Fibroblast of the aortic adventitia (primary cell): ENCODE data around the gene TMEM220. TPM values are rescaled to one million over a fixed set of nuclear protein-coding genes. Genes with fewer than 3 reads are reported as not detected.
A peak's percentile ranks its signal among the peaks of the same experiment; 100 is the strongest.

Experiments used
- DNase-seq: peaks from one replicate; pipeline ENCODE4 v3.0.0-alpha.2; 2010; ENCODE audit warnings: low read depth
- H3K4me3 ChIP-seq: 2 replicates; pipeline ENCODE4 v1.5.1; 2011; ENCODE audit warnings: low read depth, mild to moderate bottlenecking, control low read depth, low read length, moderate library complexity
- total RNA-seq: library from RNA; depleted of rRNA; stranded (reverse); fragments of >200 nt; gene quantifications from 2 replicates; pipeline ENCODE4 v1.2.3, GENCODE V29; 2012; ENCODE audit warnings: low replicate concordance
- TF ChIP-seq, protein P1 (sequence below): IDR thresholded peaks from 2 replicates; pipeline ENCODE4 v1.5.1; 2011; ENCODE audit warnings: mild to moderate bottlenecking, low read length, control low read depth, inconsistent platforms; ENCODE audit not compliant: insufficient read depth

Gene TMEM220
- total RNA-seq, 1 donor = 6.2 TPM

- TF ChIP-seq, protein P1, sequence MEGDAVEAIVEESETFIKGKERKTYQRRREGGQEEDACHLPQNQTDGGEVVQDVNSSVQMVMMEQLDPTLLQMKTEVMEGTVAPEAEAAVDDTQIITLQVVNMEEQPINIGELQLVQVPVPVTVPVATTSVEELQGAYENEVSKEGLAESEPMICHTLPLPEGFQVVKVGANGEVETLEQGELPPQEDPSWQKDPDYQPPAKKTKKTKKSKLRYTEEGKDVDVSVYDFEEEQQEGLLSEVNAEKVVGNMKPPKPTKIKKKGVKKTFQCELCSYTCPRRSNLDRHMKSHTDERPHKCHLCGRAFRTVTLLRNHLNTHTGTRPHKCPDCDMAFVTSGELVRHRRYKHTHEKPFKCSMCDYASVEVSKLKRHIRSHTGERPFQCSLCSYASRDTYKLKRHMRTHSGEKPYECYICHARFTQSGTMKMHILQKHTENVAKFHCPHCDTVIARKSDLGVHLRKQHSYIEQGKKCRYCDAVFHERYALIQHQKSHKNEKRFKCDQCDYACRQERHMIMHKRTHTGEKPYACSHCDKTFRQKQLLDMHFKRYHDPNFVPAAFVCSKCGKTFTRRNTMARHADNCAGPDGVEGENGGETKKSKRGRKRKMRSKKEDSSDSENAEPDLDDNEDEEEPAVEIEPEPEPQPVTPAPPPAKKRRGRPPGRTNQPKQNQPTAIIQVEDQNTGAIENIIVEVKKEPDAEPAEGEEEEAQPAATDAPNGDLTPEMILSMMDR = no peak
- no peak for DNase-seq
- no peak overlapping the region for H3K4me3 ChIP-seq
These were observed 18.8 kb upstream of the TMEM220 start for GRCh38 chr17:10748531-10749181.

DNA sequence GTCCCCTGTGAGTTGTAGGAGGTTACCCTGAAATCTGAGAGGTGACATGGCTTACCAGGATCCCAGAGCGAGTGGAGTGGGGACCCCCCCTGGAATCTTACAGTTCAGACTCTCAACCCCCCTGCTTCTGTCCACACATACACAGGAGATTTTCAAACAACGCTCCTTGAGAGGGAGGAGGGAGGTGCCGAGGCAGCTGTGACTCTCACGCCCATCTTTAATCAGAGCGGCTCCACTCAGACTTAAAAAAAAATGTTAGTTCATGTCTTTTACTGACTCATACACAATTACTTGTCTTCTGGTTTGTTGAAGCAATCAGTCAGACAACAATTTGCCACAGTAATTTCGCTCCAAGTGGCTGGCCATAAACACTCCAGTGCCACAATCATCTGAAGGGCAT lies 15.4 kb upstream of the TMEM220 start:
- TF ChIP-seq, protein P1 = no peak
- no peak overlapping the region for H3K4me3 ChIP-seq
- DNase-seq = no peak

GRCh38 chr17:10744501-10745000 lies 14.7 kb upstream of the TMEM220 start:
- DNase-seq = no peak
- TF ChIP-seq, protein P1 = no peak
- H3K4me3 ChIP-seq = no peak overlapping the region

DNA sequence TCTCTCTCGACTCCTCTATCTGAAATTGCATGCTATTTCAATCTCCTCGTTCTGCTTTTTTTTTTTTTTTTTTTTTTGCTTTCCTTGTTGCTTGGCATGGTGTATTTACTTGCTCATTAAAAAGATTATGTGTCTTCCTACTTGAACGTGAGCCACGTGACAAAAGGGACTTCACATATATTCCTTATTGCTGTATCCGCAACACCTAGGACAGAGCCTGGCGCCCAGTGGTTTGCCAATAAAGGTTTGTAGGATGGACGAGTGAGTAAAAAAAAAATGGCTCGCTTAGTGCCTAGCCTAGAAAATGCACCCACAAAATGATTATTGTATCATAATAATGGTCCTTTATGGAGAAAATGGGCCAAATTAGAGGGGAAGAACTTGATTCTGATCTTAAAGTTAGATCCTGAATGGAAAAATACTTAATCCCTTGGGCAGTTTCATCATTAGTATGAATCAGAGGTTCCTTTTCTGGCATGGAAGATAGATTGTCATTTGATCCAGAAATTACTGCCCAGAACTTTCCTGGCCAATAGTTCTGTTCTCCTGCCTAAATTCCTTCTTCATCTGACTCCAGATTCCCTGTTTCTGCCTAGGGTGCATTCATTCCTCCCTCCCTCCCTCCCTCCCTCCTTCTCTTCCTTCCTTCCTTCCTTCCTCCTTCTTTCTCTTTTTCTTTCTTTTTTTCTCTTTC lies 13.6 kb upstream of the TMEM220 start:
- DNase-seq = peak; percentile 88
- H3K4me3 ChIP-seq = no peak overlapping the region
- TF ChIP-seq, protein P1 = no peak

GRCh38 chr17:10742431-10742830 lies 12.6 kb upstream of the TMEM220 start:
- TF ChIP-seq, protein P1 = no peak
- H3K4me3 ChIP-seq = no peak overlapping the region
- no peak for DNase-seq

DNA sequence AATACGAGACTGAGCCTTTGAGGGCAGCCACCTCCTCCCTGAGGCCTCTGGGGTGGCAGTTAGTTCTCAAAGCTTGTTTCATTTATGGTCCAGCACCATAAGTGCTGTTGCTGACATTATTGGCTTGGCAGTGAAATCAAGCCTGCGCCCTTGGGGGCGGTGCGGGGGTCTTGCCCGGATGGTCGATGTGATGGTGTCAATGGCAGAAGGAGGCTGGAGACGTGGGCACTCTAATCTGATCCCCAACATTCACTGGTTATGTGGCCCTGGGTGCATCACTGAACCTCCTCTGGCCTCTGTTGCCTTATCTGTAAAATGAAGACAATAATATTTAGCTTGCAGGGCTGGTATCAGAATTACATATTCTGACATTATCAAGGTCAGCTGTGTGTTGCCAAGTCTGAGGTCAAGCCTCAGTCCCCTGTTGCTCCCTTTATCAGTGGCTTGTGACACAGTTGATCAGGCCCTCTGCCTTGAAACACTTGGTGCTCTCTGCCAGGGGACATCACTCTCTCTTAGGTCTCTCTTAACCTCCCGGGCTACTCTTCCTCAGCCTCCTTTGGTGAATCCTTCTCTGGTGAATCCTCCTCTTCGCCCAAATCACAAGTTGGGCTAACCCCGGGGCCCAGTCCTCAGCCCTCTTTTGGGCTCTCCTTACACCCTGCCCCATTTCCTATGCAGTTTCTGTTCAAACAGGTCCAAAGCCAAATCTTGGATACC lies 11.8 kb upstream of the TMEM220 start:
- H3K4me3 ChIP-seq = no peak overlapping the region
- TF ChIP-seq, protein P1 = no peak

More for the DNA sequence above, 11.8 kb upstream of the TMEM220 start:
- no peak for DNase-seq
